ENCODE results near the gene C2CD4C.
"Not testable (repeated sequence)": the region's sequence is repeated elsewhere in the genome, so short reads cannot be mapped to it uniquely, and the experiment has no call there.

The C2CD4C gene

GRCh38 chr19:437041-437440, 28.1 kb upstream of the C2CD4C start:
- FAIRE-seq: no peak

DNA sequence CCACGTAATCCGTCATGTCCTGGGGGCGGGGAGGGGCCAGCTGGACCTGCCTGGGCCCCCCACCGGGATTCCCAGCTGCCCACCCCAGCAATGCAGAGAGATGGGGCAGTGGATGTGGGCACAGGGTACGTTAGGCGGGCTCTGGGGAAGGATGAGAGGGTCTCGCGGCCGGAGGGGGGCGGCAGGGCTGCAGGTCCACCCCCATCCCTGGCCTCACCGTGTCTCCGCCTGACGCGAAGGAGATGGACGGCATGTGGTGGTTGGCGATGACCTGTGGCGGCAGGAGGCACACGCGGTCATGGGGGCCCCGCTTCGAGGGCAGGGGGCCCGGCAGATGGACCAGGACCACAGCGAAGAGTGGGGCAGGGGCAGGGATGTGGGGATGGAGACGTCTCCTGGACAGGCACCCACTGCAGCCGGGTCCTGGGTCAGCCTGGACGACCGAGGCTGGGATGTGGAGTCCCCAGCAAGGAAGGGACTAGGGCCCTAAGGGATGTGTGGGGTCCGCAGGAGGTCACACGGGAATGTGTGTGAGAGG, 27.5 kb upstream of the C2CD4C start:
- no peak for FAIRE-seq

DNA sequence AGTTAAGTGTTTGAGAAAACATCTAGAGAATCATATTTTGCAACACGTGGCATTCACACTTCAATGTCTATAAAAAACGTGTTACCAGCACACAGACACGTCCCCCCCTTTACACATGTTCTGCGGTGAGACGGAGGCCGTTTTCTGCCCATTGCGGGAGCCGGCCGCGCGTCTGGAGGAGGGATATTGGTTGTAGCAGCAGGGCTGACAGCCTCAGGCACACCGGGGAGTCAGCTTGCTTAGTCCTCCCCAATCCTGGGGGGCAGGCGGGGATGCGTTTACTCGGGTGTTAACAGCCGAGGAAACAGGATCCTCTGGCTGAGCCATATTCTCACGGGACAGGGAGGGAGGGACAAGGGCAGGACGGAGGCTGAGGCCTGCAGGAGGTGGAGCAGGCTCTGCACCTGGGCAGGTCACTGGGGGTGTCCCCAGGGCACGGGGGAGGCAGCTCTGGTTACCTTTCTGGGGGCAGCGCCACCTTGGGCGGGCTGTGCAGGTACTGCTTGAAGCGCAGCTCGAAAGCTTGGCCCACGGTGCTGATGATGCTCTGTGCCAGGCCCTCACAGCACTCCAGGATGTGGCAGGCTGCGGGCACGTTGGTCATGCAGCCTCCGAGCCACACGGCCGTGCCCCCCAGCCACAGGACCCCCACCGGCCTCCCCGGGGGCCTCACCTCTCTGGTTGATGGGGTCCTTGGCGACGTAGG, 26.9 kb upstream of the C2CD4C start:
- no peak for FAIRE-seq

DNA sequence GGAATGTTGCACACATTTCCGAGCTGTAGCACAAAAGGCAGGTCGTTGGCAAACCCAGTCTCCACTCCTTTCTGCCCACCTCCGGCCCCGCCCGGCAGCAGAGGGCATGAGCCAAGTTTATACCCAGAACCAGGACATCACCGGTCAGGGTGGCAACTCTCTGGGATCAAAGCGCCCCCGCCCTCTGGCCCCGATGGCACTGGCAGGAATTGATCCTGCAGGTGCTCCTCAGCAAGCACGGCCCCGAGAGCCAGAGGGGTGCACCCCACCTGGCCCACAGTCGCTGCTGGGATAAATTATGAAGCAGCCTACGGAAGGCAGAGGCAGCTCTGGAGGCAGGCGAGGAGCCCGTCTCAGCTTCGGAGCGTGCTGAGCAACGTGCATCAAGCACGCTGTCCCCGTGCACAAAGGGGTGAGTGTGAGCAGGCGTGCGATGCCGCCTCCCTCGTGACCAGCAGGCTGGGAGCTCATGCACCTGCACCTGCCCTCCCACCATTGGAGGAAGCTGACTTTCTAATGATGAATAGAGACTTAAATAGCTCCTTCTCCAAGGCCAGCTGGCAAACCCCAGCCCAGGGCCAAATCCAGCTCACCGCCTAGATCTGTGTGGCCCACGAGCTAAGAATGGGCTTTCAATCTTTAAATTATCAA, 26.2 kb upstream of the C2CD4C start:
- no peak for FAIRE-seq

DNA sequence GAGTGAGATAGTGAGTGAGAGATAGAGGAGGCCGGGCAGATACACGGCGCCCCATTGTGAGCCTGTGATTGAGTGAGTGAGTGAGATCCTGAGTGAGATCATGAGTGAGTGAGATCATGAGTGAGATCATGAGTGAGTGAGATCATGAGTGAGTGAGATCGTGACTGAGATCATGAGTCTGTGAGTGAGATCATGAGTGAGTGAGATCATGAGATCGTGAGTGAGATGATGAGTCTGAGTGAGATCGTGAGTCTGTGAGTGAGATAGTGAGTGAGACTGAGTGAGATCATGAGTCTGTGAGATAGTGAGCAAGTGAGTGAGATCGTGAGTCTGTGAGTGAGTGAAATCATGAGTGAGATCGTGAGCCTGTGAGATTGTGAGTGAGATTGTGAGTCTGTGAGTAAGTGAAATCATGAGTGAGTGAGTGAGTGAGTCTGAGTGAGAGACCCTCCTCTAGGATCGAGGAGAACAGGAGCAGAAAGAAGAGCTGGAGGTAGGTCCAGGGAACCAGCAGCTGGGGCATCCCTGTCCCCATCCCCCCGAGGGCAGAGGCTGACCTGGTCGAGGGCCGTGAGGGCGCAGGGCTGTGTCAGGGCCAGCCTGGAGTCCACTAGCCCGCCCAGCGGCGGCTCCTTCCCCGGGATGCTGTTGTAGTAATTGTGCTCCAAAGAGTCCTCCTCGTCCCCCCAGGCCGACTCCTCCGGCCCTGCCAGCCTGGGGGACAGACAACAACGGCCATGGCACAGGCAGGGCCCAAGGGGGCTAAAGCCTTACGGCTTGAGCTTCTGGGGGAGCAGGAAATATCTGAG, 25.4 kb upstream of the C2CD4C start:
- FAIRE-seq: no peak

- FAIRE-seq: no peak
Measured at GRCh38 chr19:430701-431100, 21.8 kb upstream of the C2CD4C start.

DNA sequence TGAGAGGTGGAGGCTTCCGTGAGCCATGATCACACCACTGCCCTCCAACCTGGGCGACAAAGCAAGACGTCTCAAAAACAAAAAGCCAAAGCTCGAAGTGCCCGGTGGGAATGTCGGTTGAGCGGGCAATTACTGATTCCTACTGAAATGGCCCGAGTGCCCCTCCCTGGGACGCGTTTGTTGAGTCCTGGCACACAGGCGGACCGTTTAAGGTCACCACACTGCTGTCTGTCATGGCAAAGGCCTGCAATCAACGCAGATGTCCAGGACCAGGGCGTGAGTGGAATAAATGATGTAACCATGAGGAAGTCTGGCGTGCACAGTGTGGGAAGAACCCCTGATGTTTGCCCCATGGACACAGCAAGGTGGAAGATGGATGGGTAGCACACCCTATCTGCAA, 19.2 kb upstream of the C2CD4C start:
- FAIRE-seq: no peak

GRCh38 chr19:427675-428074, 18.7 kb upstream of the C2CD4C start:
- not testable (repeated sequence) for FAIRE-seq

DNA sequence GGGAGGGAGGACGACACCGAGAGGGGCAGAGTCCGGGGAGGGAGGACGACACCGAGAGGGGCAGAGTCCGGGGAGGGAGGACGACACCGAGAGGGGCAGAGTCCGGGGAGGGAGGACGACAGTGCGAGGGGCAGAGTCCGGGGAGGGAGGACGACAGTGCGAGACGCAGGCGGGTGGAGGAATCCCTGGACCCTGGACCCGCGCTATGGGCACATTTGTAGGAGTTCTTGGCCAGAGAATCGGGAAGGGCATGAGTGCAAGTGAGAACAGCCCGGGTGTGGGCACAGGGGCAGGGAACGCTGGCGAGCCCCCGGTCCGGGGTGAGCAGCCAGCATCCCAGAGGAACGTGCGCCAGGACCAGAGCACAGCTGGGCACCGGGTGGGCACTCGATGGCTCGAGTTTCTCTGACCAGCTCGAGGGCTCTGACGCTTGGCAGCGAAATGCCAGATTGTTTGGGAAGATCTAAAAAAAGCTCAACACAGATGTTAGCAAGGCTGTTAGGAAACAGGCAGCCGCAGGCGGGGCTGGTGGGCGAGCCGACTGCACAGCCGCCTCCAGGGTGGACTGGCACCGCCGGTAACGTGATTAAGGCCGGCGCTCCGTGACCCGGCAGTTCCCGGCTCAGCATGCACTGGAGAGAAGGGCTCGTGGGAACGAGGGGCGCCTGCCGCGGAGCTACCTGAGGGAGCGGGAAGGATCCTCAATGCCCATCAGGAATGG, 17.9 kb upstream of the C2CD4C start:
- FAIRE-seq: no peak

GRCh38 chr19:425056-425455, 16.1 kb upstream of the C2CD4C start:
- FAIRE-seq: no peak

DNA sequence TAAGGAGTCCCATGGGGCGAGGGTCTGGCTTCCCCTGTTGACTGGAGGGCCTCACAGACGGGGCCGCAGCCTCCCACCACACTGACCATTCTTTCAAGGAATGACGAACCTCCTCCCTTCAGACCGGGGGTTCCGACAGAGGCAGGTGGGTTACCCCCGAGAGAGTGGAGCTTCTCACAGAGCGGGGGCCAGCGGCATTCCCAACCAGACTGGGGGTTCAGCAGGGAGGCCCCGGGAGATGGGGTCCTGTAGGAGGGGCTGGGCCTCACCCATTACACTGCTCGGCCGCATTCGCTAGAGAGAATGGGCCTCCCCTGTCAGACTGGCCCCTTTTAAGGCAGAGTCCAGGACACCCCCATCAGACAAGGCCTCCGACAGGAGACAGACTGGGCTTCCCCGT, 15.6 kb upstream of the C2CD4C start:
- FAIRE-seq: no peak

- FAIRE-seq: no peak
Measured at GRCh38 chr19:423691-424466, 14.9 kb upstream of the C2CD4C start.

DNA sequence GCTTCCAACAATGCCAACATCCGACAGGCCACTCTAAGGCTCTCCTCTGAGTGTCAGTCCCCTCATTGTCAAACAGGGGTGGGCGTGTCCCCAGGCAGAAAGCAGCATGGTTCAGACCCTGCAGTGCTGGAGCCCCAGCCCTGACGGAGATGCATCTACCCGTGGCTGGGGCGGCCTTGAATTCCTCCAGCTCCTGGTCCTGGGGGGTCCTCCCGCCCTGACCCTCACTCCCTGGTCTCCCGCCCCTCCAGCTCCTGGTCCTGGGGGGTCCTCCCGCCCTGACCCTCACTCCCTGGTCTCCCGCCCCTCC, 13.9 kb upstream of the C2CD4C start:
- FAIRE-seq: not testable (repeated sequence)

DNA sequence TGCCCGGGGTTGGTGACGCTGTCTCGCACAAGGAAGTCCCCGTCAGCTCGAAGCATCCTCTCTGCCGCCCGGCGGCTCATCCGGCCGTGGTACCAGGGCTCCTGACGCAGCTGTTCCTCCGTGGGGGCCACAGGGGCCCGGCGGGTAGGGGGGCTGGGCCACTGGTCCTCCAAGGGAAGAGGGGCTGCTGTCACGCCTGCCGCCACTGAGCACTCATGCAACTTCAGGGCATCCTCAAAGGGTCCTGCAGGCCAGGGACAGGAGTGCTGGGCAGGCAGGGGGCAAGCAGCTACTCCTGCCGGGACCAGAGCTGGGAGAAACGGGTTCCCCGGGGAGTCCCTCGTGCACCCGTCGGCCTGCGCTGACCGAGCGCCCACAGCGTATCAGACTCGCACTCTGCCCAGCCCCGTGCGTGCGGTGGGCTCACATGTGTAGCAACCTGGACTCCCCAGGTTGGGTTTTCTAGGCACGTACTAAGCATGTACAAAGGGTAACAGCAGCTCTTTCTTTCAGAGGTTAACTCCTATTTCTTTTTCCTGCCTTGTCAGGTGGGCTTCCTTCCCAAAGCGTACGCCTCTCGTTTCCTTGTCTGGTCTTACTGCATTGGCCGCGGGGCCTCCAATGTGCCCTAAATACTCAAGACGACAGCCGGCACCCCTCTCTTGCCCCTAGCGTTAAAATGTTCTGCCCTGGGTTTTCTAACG, 13.4 kb upstream of the C2CD4C start:
- no peak for FAIRE-seq

GRCh38 chr19:419721-420515, 11.0 kb upstream of the C2CD4C start:
- FAIRE-seq: no peak

DNA sequence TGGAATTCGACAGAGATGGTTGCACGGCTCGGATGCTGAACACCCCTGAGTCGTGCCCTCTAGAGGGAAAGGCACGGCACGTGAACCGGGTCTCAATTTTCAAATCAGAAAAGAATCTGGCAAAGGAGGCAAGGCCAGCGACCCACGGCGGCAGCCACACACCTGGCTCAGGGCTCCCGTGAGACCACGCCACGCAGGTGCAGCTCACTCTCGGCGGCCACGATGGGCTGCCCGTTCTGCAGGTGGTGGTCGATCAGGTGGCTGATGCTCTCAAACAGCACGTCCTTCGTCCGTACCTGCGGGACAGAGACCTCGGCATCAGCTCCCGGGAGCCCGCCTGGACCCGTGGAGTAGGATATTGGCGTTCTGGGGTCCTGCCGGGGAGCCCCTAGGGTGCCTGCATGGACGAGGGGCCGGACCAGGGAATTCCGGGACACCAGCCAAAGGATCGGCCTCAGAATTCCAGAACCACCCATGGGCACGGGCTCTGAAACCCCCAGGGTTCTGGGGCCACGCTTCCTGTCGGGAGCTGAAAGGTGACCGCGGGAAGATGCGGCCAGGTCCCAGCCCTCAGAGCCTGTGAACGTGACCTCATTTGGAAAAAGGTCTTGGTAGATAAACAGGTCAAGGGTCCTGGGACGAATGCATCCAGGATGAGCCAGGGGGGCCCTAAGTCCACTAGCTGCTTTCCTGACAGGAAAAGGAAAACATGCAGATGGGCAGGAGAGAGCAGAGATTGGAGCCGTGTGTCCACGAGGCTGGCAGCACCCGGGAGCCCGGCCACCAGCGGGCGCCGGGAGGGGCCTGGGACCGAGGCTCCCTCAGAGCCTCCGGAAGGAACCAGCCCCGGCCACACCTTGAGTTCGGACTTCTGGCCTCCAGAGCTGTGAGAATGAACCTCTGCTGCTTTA, 10.1 kb upstream of the C2CD4C start:
- FAIRE-seq: no peak

DNA sequence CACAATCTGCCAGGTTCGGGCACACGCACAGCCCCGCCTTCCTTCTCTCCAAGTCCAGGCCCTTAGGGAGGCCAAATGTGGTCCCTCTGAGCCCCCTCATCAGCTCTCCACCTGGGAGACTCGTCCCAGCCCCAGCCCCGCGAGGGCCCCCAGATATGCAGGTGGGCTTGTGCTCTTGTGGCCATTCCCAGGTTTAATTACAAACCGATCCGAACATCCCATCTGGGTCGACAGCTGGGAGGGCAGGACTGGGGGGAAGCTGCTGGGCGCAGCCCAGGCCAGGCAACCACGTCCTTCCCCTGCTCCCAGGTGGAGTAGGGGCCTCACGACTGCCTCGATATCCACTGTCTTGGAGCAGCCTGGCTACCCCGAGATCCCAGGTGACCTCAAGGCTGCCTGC, 7.5 kb upstream of the C2CD4C start:
- no peak for FAIRE-seq

GRCh38 chr19:415292-415691, 6.3 kb upstream of the C2CD4C start:
- FAIRE-seq: no peak

DNA sequence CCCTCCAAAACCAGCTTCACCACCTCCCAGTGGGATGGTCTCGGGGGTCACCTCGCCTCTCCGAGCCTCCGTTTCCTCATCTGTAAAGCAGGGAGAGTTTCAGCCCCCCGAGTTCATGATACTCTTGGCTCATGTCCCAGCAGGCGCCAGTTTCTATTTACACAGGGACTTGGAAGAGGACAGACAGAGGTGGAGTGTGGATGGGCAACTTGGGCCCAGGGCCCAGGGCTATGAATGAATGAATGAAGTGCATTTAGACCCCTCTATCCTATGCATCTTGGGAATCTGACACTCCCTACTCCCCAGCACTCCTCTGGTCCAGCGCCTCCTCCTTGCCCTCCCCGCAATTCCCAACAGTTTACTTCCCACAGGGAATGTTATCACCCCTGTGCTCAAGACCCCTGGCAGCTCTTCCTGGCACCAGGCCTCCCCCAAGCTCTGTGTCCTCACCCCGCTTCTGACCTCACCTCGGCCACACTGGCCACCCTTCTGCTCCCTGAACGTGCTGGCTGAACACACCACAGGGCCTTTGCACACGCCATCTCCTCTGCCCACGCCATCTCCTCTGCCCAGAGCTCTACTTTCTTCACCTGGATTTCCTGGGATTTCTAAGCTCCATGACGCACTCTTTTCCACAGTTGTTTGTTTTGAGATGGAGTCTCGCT, 4.9 kb upstream of the C2CD4C start:
- no peak for FAIRE-seq
